HG02610 (cell line): ENCODE measurements around the gene ADRB1.

Experiments
- ATAC-seq: cut with Tn5 transposase; IDR thresholded peaks from one replicate; pipeline ENCODE4 v1.9.1; 2021; ENCODE audit warnings: mild to moderate bottlenecking, moderate library complexity; ENCODE audit not compliant: unreplicated experiment

The ADRB1 gene

DNA sequence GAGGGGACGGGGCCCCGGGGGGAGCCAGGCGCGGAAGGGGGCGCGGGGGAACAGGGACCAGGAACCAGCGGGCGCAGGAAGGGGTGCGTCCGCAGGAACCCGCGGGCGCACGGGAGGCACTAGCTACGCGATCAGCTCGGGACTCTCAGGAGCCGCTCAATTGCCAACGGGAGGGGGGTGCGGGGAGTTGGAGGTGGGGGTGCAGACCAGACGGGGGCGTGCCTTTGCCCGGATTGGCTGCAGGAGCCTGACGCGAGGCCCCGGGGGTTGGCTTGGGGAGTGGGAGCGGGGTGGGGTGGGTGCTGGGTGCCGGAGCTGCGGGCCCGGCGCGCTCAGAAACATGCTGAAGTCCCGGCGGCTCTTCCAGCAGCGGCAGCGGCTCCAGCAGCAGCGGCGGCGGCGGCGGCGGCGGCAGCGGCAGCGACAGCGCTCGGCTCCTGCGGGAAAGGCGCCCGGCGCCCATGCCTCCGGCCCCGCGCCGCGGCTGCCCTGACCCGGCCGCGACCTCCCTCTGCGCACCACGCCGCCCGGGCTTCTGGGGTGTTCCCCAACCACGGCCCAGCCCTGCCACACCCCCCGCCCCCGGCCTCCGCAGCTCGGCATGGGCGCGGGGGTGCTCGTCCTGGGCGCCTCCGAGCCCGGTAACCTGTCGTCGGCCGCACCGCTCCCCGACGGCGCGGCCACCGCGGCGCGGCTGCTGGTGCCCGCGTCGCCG is at the start of gene ADRB1:
Gene ADRB1 (plus strand): TSS at position 335 of the 715 bp plus-strand sequence. CDS start 267 bp downstream, at position 602.
- peak; percentile 43 for ATAC-seq

DNA sequence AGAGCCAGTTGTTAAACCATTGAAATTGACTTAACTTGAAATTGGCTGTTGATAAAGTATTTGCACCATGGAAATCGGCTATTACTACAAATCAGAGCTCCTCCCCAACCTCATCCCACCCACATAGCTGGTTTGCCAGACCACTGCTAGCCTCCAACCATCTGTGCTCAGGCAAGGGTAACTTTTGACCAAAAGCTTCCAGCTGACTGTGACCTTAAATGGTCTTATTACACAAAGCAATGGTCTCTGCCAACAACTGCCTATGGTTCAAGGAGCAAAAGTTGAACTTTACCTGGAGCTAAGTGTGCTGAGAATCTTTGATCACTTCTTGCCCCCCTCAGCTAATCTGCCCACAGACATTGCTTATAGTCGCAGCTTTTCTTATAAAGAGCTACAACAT is 48.5 kb upstream of the ADRB1 start:
- no peak for ATAC-seq

GRCh38 chr10:113997428-113997827 is 46.2 kb upstream of the ADRB1 start:
- ATAC-seq, result no peak

- no peak for ATAC-seq
Observed at GRCh38 chr10:113999531-113999930, 44.1 kb upstream of the ADRB1 start.

DNA sequence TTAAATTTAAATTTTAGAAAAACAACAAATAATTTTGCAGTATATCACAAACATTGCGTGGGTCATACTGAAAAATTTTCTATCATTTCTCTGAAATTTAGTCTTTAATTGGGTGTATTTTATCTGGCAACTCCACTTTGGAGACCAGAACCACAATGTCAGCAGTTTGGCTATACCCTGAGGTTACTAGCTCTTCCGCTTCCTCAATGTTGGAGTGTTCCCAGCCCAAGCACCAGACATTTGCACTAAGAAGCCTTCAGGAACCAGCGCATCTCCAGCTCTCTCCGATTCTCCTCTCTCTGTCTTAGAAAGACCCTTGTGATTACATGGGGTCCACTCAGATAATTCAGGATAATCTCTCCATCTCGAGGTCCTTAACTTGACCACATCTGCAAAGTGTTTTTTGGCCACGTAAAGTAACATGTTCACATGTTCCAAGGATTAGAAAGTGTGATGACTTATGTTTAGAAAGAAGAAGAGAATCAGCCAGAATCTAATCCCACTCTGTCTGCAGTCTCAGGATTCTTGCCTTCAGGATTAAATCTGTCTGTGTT is 43.1 kb upstream of the ADRB1 start:
- no peak for ATAC-seq

- no peak for ATAC-seq
Observed at GRCh38 chr10:114002422-114002821, 41.2 kb upstream of the ADRB1 start.

DNA sequence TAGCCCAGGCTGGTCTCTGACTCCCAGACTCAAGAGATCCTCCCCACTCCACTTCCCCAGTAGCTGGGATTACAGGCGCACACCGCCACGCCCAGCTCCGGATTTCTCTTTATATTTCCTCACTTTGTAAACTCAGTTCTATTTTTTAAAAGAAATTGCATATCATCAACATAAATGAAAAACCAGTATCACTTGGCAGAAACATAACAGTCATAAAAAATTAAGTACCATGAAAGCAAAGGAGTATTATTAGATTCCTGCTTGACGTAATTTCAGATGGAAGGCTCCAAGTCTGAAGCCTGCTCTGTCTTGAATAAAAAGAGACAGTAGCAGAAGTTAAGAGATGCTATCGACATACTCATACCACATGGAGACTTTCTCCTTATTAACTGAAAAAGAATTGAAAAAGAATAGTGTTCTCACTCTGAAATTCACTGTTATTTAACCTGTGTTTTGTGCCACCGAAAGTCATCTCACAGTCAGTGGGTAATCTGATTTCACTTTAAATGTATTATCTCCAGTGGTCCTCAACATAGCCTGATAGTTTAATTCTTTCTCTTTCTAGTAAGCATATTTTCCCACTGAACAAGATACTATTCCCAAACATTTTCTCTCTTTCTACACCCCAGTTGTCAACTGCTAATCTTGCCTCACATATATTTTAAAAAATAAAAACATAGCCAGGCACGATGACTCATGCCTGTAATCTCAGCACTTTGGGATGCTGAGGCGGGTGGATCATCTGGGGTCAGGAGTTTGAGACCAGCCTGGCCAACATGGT is 40.3 kb upstream of the ADRB1 start:
- no peak for ATAC-seq

GRCh38 chr10:114009281-114009996 is 34.2 kb upstream of the ADRB1 start:
- no peak for ATAC-seq

GRCh38 chr10:114010316-114010715 is 33.4 kb upstream of the ADRB1 start:
- no peak for ATAC-seq

- no peak for ATAC-seq
Observed at GRCh38 chr10:114012650-114013049, 31.0 kb upstream of the ADRB1 start.

DNA sequence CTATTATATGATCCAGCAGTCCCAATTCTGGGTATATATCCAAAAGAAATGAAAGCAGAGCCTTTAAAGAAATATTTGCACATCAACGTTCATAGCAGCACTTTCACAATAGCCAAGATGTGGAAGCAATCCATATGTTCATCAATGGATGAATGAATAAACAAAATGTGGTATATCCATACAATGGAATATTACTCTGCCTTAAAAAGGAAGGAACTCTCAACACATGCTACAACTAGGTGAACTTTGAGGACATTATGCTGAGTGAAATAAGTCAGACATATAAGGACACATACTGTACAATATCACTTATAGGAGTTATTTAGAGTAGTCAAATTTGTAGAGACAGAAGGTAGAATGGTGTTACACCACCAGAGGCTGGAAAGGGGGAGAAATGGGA is 28.0 kb upstream of the ADRB1 start:
- no peak for ATAC-seq

GRCh38 chr10:114017271-114017670 is 26.4 kb upstream of the ADRB1 start:
- no peak for ATAC-seq

- no peak for ATAC-seq
Observed at GRCh38 chr10:114017873-114018272, 25.8 kb upstream of the ADRB1 start.

- ATAC-seq, result no peak
Observed at GRCh38 chr10:114019226-114019625, 24.4 kb upstream of the ADRB1 start.

DNA sequence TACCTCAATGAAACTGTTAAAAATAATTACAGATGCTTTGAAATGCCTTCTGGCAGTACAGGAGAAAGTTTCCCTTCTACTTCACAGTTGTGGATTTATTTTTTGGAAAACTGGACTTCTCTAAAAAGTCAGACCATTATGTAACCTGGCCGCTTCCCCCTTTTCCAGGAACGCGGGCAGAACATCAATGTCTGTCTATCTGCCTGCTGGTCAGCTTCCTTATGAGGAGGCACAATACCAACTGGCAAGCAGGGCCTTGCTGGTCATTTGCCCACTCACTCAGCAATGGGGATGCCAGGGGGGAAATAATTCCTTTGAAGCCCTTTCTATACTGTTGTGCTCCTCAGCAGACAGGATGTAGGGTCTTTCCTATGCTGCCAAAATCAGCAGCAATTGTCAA is 22.5 kb upstream of the ADRB1 start:
- ATAC-seq, result no peak

GRCh38 chr10:114021717-114022680 is 21.7 kb upstream of the ADRB1 start:
- no peak for ATAC-seq

- no peak for ATAC-seq
Observed at GRCh38 chr10:114022766-114023597, 20.7 kb upstream of the ADRB1 start.

- ATAC-seq, result peak; percentile 63
Observed at GRCh38 chr10:114024876-114025610, 18.6 kb upstream of the ADRB1 start.
